ENCODE data around the gene COPS3. TPM values are rescaled to one million over a fixed set of nuclear protein-coding genes. Genes with fewer than 3 reads are reported as not detected.

Gene COPS3
- total RNA-seq, 4 donors from 2014 or later: 28.9 to 78.2 (median 60.0) TPM

GRCh38 chr17:17325228-17325627 is 44.2 kb upstream of the COPS3 start:
- TF ChIP-seq CTCF (IDR thresholded peaks at IDR 0.05) (no peak), POLR2A (IDR thresholded peaks at IDR 0.05) (no peak), EP300 (IDR thresholded peaks at IDR 0.05; ENCODE audit: low read depth) (no peak), POLR2AphosphoS5 (IDR thresholded peaks at IDR 0.05) (no peak)
- 95% methylated on average over 10 of the region's 10 CpGs; no CpG with 5 or more reads in 1 of the 2 donors for WGBS, 2 donors (ENCODE audit: low coverage in 1 of 2)
- DNase-seq: no peak
- H3K27ac ChIP-seq: no peak overlapping the region
- H3K27me3 ChIP-seq: no peaks in the 10 kb centered on the region
- no peak overlapping the region for H3K4me3 ChIP-seq
- H3K4me1 ChIP-seq: no peaks in the 10 kb centered on the region
- H3K9me3 ChIP-seq: no peaks in the 10 kb centered on the region
- intact Hi-C loops (cut with DNase I; ENCODE audit: low total_unique reads) (no loop called here), in situ Hi-C loops (cut with MboI; ENCODE audit: low pct_ligation_motif_present in 1 of 4, low pct_unique_long_range_greater_than_20kb in 1 of 4, low sequenced_read_pairs in 3 of 4) (no loop called here)
- H3K36me3 ChIP-seq: no peaks in the 10 kb centered on the region

- Histone ChIP-seq H3K27me3 (no peaks in the 10 kb centered on the region), H3K4me3 (no peak overlapping the region), H3K27ac (no peak overlapping the region), H3K4me1 (no peaks in the 10 kb centered on the region), H3K36me3 (no peaks in the 10 kb centered on the region), H3K9me3 (no peaks in the 10 kb centered on the region)
- TF ChIP-seq POLR2A (IDR thresholded peaks at IDR 0.05) (no peak), EP300 (IDR thresholded peaks at IDR 0.05; ENCODE audit: low read depth) (no peak), CTCF (IDR thresholded peaks at IDR 0.05) (no peak), POLR2AphosphoS5 (IDR thresholded peaks at IDR 0.05) (no peak)
- DNase-seq: no peak
- in situ Hi-C loops (cut with MboI; ENCODE audit: low pct_ligation_motif_present in 1 of 4, low pct_unique_long_range_greater_than_20kb in 1 of 4, low sequenced_read_pairs in 3 of 4) (loop anchor here in 3 of 4 donors (25.0 kb wide), 2 partner anchors 312 to 337 kb away; no protein-coding TSS in a partner anchor), intact Hi-C loops (cut with DNase I; ENCODE audit: low total_unique reads) (no loop called here)
- 94% methylated on average over 8 of the region's 8 CpGs; no CpG with 5 or more reads in 1 of the 2 donors for WGBS, 2 donors (ENCODE audit: low coverage in 1 of 2)
Measured at GRCh38 chr17:17324616-17325015, 43.6 kb upstream of the COPS3 start.

- WGBS, 2 donors (ENCODE audit: low coverage in 1 of 2): 93% methylated on average over 20 of the region's 21 CpGs; no CpG with 5 or more reads in 1 of the 2 donors
- in situ Hi-C loops (cut with MboI; ENCODE audit: low pct_ligation_motif_present in 1 of 4, low pct_unique_long_range_greater_than_20kb in 1 of 4, low sequenced_read_pairs in 3 of 4): loop anchor here in 3 of 4 donors (25.0 kb wide), 2 partner anchors 311 to 336 kb away; no protein-coding TSS in a partner anchor
- no peaks in the 10 kb centered on the region for H3K36me3 ChIP-seq
Measured at GRCh38 chr17:17322516-17323510, 41.8 kb upstream of the COPS3 start.

More at GRCh38 chr17:17322516-17323510, 41.8 kb upstream of the COPS3 start:
- Histone ChIP-seq H3K27ac (no peak overlapping the region), H3K4me1 (no peaks in the 10 kb centered on the region), H3K27me3 (no peaks in the 10 kb centered on the region), H3K9me3 (no peaks in the 10 kb centered on the region), H3K4me3 (no peak overlapping the region)
- intact Hi-C loops (cut with DNase I; ENCODE audit: low total_unique reads): no loop called here
- TF ChIP-seq POLR2A (IDR thresholded peaks at IDR 0.05) (no peak), POLR2AphosphoS5 (IDR thresholded peaks at IDR 0.05) (no peak), EP300 (IDR thresholded peaks at IDR 0.05; ENCODE audit: low read depth) (no peak), CTCF (IDR thresholded peaks at IDR 0.05) (no peak)
- no peak for DNase-seq
